Fibroblast of skin of abdomen (primary cell): ENCODE results near the gene NRP1.

Experiments used
- DNase-seq: peaks from one replicate; pipeline ENCODE4 v3.0.0-alpha.2; 2013

NRP1 gene

GRCh38 chr10:33208166-33208565, 126.3 kb downstream of the NRP1 start:
- no peak for DNase-seq

GRCh38 chr10:33204031-33204430, 130.4 kb downstream of the NRP1 start:
- no peak for DNase-seq

- no peak for DNase-seq
These were observed 132.5 kb downstream of the NRP1 start for GRCh38 chr10:33201971-33202370.

- DNase-seq = no peak
These were observed 133.2 kb downstream of the NRP1 start for GRCh38 chr10:33201056-33201780.

GRCh38 chr10:33199731-33200232, 134.7 kb downstream of the NRP1 start:
- DNase-seq = peak; percentile 69

- DNase-seq = no peak
These were observed 135.9 kb downstream of the NRP1 start for GRCh38 chr10:33198610-33199009.

GRCh38 chr10:33196710-33197491, 137.6 kb downstream of the NRP1 start:
- DNase-seq = no peak

- DNase-seq = no peak
These were observed 138.1 kb downstream of the NRP1 start for GRCh38 chr10:33196377-33196706.

GRCh38 chr10:33195608-33196376, 138.7 kb downstream of the NRP1 start:
- DNase-seq = no peak

- peak; percentile 77 for DNase-seq
These were observed 140.6 kb downstream of the NRP1 start for GRCh38 chr10:33193701-33194521.

GRCh38 chr10:33193057-33193700, 141.3 kb downstream of the NRP1 start:
- peak; percentile 89 for DNase-seq

GRCh38 chr10:33192190-33192589, 142.3 kb downstream of the NRP1 start:
- peak; percentile 37 for DNase-seq

- DNase-seq = no peak
These were observed 144.1 kb downstream of the NRP1 start for GRCh38 chr10:33190406-33190805.

- no peak for DNase-seq
These were observed 144.7 kb downstream of the NRP1 start for GRCh38 chr10:33189808-33190207.

- DNase-seq = no peak
These were observed 145.1 kb downstream of the NRP1 start for GRCh38 chr10:33189363-33189762.

GRCh38 chr10:33187427-33187999, 147.0 kb downstream of the NRP1 start:
- DNase-seq = no peak

- DNase-seq = no peak
These were observed 148.3 kb downstream of the NRP1 start for GRCh38 chr10:33186150-33186549.

GRCh38 chr10:33183655-33184054, 150.8 kb downstream of the NRP1 start:
- no peak for DNase-seq

GRCh38 chr10:33180921-33181320, 153.5 kb downstream of the NRP1 start:
- no peak for DNase-seq

- DNase-seq = no peak
These were observed 154.1 kb downstream of the NRP1 start for GRCh38 chr10:33180390-33180789.

GRCh38 chr10:33179067-33179466, 155.4 kb downstream of the NRP1 start:
- no peak for DNase-seq
